Activated B cell treated with CpG ODN at 0.5 μM for 24 hours (primary cell): ENCODE measurements around the gene PXT1. TPM values are rescaled to one million over a fixed set of nuclear protein-coding genes. Genes with fewer than 3 reads are reported as not detected.
A peak's percentile ranks its signal among the peaks of the same experiment; 100 is the strongest.

Source experiments
- ATAC-seq: fragments of 200-7000 bp; cut with Tn5 transposase; one replicate; pipeline ENCODE4 v1.10.0; 2021; ENCODE audit warnings: low read depth, mild to moderate bottlenecking, moderate library complexity
- CTCF ChIA-PET: fragments of 350-600 bp; sonication (Branson Sonifier 250); formaldehyde crosslinking; loops from one replicate; lab custom pipeline; 2021; ENCODE audit warnings: antibody characterized with exemption; lab: Charles Lee
- POLR2A ChIA-PET: fragments of 350-600 bp; sonication (Branson Sonifier 250); formaldehyde crosslinking; loops from one replicate; lab custom pipeline; 2021; ENCODE audit warnings: antibody characterized with exemption; lab: Charles Lee
- DNase-seq: peaks from one replicate; pipeline ENCODE4 v3.0.0; 2022
- H3K27ac Mint-ChIP-seq: one replicate; pipeline ENCODE4 v1.8.0; 2020; ENCODE audit warnings: mixed read lengths
- H3K27me3 Mint-ChIP-seq: one replicate; pipeline ENCODE4 v1.8.0; 2021; ENCODE audit warnings: mixed read lengths
- H3K36me3 Mint-ChIP-seq: one replicate; pipeline ENCODE4 v1.8.0; 2021; ENCODE audit warnings: low read depth, mixed read lengths
- H3K4me1 Mint-ChIP-seq: one replicate; pipeline ENCODE4 v1.8.0; 2021; ENCODE audit warnings: mixed read lengths
- H3K4me3 Mint-ChIP-seq: one replicate; pipeline ENCODE4 v1.8.0; 2020; ENCODE audit warnings: mild to moderate bottlenecking, mixed read lengths
- H3K9me3 Mint-ChIP-seq: one replicate; pipeline ENCODE4 v1.8.0; 2020; ENCODE audit warnings: mixed read lengths
- intact Hi-C: fragments of 100-400 bp; cut with micrococcal nuclease; formaldehyde crosslinking; loops from one replicate; pipeline ENCODE4 v1.15.1; 2024
- total RNA-seq: library from RNA; stranded (reverse); gene quantifications from 2 replicates; pipeline ENCODE4 v1.2.3, GENCODE V29; 2022
- TF ChIP-seq, protein P1 (sequence below): fragments of 200-600 bp; IDR thresholded peaks from one replicate; pipeline ENCODE4 v1.8.0; 2022; ENCODE audit warnings: antibody characterized with exemption, mild to moderate bottlenecking

The PXT1 gene
- total RNA-seq, 1 donor from 2014 or later, result 0.11 TPM

- Mint-ChIP-seq H3K9me3 (no peaks in the 10 kb centered on the region), H3K4me1 (peaks cover 56% of the 10 kb centered on the region), H3K4me3 (peak overlapping the region; percentile 29), H3K27me3 (no peaks in the 10 kb centered on the region), H3K27ac (peak overlapping the region; percentile 42), H3K36me3 (peaks cover 30% of the 10 kb centered on the region)
- ChIA-PET CTCF (interaction anchor here (1.5 kb wide), 1 partner anchor 22 kb away, joined by 3 read pairs; no protein-coding TSS in a partner anchor), POLR2A (interaction anchor here (0.6 kb wide), 2 partner anchors 607 to 763 kb away, joined by 4 to 9 read pairs; no protein-coding TSS in a partner anchor)
- intact Hi-C loops, result no loop called here
- TF ChIP-seq, protein P1, sequence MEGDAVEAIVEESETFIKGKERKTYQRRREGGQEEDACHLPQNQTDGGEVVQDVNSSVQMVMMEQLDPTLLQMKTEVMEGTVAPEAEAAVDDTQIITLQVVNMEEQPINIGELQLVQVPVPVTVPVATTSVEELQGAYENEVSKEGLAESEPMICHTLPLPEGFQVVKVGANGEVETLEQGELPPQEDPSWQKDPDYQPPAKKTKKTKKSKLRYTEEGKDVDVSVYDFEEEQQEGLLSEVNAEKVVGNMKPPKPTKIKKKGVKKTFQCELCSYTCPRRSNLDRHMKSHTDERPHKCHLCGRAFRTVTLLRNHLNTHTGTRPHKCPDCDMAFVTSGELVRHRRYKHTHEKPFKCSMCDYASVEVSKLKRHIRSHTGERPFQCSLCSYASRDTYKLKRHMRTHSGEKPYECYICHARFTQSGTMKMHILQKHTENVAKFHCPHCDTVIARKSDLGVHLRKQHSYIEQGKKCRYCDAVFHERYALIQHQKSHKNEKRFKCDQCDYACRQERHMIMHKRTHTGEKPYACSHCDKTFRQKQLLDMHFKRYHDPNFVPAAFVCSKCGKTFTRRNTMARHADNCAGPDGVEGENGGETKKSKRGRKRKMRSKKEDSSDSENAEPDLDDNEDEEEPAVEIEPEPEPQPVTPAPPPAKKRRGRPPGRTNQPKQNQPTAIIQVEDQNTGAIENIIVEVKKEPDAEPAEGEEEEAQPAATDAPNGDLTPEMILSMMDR, result no peak
- ATAC-seq (no peak), DNase-seq (no peak)
These were observed 3.0 kb upstream of the PXT1 start for GRCh38 chr6:36445621-36446020.

DNA sequence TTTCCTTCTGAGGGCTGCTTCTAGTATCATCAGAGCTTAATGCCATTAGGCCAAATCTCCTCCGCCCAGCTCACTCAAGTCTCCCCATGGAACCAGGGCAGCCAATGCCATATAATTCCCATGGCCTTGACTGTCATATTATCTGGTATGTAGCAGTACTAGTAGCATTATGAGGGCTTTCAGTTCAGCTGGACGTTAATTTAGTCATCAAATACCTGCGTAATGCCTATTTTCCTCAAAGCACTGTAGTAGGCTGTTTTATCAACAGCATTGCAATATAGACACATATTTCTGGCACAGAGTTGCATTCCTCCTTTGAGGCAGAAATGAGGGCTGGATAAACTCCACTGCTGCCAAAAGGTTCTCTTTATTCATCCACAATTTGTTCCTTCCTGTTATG, 1.8 kb upstream of the PXT1 start:
- ATAC-seq, result no peak

DNA sequence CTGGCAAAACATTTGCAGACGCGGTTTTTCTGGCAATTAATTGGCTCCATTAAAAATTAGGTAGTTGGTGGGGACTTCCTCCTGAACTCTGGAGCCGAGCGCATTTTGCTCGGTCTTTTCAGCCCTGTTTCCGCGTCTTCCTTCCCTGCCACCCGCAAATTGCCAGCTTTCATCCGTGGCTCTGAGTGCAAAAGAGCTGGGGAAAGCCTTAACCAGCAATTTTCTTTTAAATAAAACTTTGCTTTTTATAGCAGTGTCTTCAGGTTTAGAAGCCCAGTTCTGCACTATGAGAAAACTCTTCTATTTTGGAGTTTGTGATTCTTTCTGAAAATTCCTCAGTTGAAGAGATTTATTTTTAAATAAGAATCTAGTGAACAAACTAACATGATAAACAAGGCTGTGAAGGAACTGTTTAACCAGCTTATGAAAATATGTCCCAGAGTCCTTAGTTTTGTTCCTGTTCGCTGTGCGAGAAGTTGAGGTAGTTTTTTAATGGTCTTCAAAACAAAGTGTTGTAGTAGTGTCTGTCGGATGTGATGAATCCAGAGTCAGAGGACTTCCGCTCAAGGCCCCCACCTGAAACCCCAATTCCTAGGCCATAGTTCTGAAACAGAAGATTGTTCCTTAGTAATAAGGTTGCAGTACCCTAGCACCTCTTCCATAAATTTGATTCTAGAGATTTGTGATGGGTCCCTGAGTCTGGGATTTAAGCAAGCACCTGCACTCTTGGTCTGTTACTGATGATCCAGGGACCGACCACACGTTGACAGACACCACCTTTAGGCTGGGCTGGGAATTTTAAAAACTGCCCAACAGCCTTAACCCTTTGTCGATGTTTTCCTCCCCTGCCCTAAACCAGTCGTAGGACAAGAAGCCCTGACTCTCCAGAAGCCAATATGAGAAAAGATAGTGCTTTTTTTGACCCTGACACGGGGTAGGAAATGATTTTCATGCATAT, 1.1 kb upstream of the PXT1 start:
- H3K36me3 Mint-ChIP-seq, result peaks cover 20% of the 10 kb centered on the region
- TF ChIP-seq, protein P1, result no peak
- CTCF ChIA-PET, result interaction anchor here (0.8 kb wide), 2 partner anchors 14 to 20 kb away, joined by 3 read pairs; no protein-coding TSS in a partner anchor
- DNase-seq (no peak), ATAC-seq (peak; percentile 5)
- peaks cover 48% of the 10 kb centered on the region for H3K4me1 Mint-ChIP-seq
- H3K9me3 Mint-ChIP-seq, result no peaks in the 10 kb centered on the region
- H3K4me3 Mint-ChIP-seq, result peak overlapping the region; percentile 98
- intact Hi-C loops, result loop anchor here (2.0 to 5.0 kb wide), 3 partner anchors 235 to 564 kb away; partner anchors contain the start of genes CDKN1A and FGD2
- POLR2A ChIA-PET, result interaction anchor here (0.6 to 1.4 kb wide), 9 partner anchors 12 to 726 kb away, joined by 3 to 8 read pairs (median 4); partner anchors contain the start of gene SRSF3
- peak overlapping the region; percentile 92 for H3K27ac Mint-ChIP-seq
- no peaks in the 10 kb centered on the region for H3K27me3 Mint-ChIP-seq

More for the DNA sequence above, 1.8 kb upstream of the PXT1 start:
- Mint-ChIP-seq H3K4me1 (peaks cover 50% of the 10 kb centered on the region), H3K4me3 (peak overlapping the region; percentile 98), H3K27ac (peak overlapping the region; percentile 92), H3K9me3 (no peaks in the 10 kb centered on the region), H3K36me3 (peaks cover 27% of the 10 kb centered on the region), H3K27me3 (no peaks in the 10 kb centered on the region)
- ChIA-PET POLR2A (interaction anchor here (0.5 kb wide), 1 partner anchor 12 kb away, joined by 10 read pairs; no protein-coding TSS in a partner anchor), CTCF (no interaction called here)
- no peak for DNase-seq
- TF ChIP-seq, protein P1, result no peak
- intact Hi-C loops, result loop anchor here (5.0 kb wide), 2 partner anchors 313 to 563 kb away; partner anchors contain the start of gene FGD2

DNA sequence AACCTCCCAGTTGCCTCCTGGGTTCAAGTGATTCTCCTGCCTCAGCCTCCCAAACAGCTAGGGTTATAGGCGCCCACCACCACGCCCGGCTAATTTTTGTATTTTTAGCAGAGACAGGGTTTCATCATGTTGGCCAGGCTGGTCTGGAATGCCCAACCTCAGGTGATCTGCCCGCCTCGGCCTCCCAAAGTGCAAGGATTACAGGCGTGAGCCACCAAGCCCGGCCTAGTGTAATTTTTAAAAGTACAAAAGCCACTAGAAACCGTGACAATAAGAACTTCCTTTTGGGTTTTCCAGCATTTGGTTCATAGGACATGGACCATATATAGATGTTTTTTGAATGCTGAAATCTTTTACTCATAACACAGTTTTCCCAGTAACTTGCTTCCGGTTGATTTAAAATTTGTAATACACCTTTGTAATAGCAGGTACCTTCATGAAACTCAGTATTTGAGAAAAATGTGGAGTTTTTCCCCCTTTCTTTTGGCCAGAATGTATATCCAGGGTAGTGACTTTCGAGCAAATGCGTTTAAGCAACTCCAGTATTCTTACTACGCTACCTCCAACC, 467 bp downstream of the PXT1 start:
- CTCF ChIA-PET, result interaction anchor here (1.3 kb wide), 1 partner anchor 19 kb away, joined by 3 read pairs; no protein-coding TSS in a partner anchor

More for the DNA sequence above, 467 bp downstream of the PXT1 start:
- peak overlapping the region; percentile 98 for H3K4me3 Mint-ChIP-seq
- no peaks in the 10 kb centered on the region for H3K27me3 Mint-ChIP-seq
- intact Hi-C loops, result loop anchor here (1.0 to 5.0 kb wide), 5 partner anchors 19 to 565 kb away; partner anchors contain the start of genes CDKN1A, FGD2 and STK38
- POLR2A ChIA-PET, result interaction anchor here (0.6 to 2.9 kb wide), 3 partner anchors 8 to 24 kb away, joined by 3 to 25 read pairs (median 4); no protein-coding TSS in a partner anchor
- peaks cover 16% of the 10 kb centered on the region for H3K36me3 Mint-ChIP-seq
- TF ChIP-seq, protein P1, result no peak
- H3K9me3 Mint-ChIP-seq, result no peaks in the 10 kb centered on the region
- H3K4me1 Mint-ChIP-seq, result peaks cover 45% of the 10 kb centered on the region
- H3K27ac Mint-ChIP-seq, result peak overlapping the region; percentile 96
- no peak for DNase-seq
- no peak for ATAC-seq
